NCI-H2081 (cell line): ENCODE measurements around the gene DPEP2NB.
A peak's percentile ranks its signal among the peaks of the same experiment; 100 is the strongest.
"Not testable (repeated sequence)": the region's sequence is repeated elsewhere in the genome, so short reads cannot be mapped to it uniquely, and the experiment has no call there.

Experiments
- DNase-seq, 2 experiments: peaks; one replicate each; lab custom pipeline; 2025; lab: John Stamatoyannopoulos, UW

Gene DPEP2NB

DNA sequence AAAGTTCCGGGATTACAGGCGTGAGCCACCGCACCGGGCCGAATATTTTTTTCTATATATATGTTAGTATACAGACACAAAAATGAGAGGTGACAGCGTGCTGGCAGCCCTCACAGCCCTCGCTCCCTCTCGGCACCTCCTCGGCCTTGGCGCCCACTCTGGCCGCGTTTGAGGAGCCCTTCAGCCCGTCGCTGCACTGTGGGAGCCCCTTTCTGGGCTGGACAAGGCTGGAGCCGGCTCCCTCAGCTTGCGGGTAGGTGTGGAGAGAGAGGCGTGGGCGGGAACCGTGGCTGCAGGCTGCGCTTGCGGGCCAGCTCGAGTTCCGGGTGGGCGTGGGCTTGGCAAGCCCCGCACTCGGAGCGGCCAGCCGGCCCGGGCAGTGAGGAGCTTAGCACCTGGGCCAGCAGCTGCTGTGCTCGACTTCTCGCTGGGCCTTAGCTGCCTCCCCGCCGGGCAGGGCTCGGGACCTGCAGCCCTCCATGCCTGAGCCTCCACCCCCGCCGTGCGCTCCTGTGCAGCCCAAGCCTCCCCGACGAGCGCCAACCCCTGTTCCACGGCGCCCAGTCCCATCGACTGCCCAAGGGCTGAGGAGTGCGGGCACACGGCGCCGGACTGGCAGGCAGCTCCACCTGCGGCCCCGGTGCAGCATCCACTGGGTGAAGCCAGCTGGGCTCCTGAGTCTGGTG, 33.6 kb downstream of the DPEP2NB start:
- DNase-seq: no peak

DNA sequence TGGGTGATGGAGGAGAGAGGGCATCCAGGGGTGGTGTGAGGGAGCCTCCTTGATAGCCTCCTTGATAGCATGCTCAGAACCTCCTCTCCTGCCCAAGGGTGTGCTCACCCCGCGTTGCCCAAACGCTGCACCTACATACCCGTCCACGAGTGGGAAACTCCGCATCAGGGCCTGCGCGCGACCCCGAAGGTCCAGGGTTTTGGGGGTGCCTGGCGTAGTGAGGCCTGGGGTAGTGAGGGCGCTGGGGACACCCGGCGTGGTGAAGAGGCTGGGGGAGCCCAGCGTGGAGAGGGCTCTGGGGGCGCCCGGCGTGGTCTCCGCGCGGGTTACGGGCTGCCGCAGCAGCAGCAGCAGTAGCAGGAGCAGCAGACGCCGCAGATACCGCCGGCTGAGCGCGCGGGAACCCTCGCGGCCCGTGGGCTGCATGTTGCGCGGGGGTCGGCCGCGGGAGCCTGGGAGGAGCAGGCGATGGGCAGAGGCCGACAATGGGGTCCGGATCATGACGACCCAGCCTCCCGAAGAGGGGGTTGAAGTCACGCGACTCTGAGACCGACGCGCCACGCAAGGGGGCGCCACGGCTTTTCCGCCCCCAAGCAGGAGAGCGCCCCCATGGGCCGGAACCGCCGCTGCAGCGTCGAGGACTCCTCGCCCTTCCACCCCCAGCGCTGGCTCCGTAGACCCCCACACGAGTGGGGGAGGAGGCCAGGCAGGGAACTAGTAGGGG, 35.6 kb downstream of the DPEP2NB start, which contains the start of gene DPEP3:
Gene DPEP3, minus strand, starts transcription at position 545 of the 724 bp plus-strand sequence. Its CDS starts 119 bp downstream, at position 426.
- DNase-seq: no peak

DNA sequence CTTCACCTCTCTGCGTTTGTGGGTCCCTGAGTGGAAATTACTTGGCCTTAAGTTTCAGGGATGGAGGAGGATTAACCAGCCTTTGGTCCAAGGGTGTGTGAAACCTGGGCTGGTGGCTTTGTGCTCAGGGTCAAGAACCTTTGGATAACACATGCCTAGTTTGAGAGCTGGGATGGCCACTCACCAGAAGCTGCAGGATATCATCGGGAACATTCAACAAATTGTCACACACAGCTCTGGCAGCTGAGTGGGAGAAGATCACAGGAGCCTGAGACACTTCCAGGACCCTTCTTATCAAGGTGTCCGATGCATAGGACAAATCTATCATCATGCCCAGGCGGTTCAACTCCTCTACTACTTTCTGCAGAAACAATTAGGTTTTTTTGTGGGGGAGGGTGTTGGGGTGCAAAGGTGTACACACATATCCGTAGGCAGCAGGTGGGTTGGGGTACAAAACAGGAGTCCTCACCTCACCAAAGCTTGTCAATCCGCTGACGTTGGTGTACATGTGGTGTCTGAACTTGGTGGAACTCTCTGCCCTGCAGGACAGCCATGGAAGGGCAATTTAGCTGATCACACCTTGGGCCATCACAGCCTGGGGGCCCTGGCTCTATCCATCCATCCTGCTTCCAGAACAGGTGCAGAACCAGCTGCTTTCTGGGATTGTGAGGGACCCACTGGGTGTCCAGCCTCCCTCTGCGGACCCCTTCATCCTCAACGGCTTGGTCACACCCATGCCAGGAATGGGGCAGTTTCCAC, 38.1 kb downstream of the DPEP2NB start:
- DNase-seq: no peak

DNA sequence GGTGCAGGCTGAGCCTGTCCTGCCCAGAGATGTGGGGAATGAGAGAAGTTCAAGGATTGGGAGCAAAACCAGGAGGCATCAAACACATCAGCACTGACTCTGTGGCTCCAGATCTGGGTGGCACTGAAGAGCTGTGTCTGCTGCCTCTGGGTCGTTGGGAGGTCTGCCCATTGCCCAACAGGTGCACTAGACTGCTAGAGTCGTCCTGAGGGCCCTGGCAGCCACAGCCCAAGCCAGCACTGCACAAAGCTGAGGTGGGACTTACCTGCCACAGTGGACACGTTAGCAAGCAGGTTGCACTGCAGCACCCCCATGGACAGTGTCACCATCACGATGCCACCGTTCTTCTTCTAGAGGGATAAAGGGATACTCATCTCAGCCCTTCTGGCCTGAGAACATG, 38.7 kb downstream of the DPEP2NB start:
- DNase-seq: no peak

DNA sequence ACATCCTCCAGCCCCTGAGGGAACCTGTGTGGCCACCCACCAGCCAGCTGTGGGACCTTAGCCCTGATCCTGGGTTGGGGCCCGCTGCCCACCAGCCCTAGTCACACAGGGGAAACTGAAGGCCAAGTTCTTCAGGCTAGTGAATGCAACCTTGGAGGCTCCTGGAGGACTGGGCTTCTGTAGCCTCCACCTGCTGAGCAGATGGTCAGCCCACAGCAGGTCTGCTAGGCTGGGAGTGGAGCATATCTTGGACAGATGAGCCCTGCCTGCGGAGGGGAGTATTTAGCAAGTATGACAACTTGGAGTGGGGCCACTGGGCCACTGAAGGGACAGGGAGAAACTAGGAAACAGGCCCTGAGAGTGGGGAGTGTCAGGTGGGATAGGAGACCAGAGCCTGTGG, 39.5 kb downstream of the DPEP2NB start:
- no peak for DNase-seq

DNA sequence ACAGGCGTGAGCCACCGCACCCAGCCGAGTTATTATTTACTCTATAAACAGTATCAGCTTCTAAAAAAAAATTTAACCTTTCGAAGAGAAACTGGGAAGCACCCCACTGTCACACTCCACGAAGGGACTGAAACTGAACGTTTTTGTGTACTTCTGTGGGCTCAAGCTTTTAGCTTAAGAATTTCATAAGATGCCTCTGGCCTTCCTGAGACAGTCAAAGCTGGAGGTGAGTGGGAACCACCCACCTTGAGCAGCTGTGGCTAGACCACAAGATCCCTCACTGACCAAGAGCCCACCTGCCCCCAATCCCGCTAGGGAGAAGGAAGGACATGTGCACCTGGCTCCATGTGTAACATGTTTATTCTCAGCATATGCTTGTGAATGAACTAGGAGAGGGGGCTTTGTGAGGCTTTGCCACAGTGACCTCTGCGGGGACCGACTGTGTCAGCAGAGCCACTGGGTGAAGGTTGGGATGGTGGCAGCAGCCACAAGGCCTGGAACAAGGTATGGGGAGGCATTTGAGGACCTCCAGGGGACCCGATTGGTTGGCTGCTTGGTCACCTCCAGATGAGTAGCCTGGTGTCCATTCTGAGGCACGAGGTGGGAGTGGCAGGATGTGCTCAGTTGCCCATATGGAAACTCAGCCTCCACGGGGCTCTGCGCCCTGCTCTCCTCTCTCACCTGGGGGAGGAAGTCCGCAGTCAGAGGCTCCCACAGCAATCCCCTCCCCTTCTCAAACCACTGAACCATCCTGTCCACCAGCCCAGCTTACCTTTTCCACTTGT, 40.2 kb downstream of the DPEP2NB start:
- no peak for DNase-seq

DNA sequence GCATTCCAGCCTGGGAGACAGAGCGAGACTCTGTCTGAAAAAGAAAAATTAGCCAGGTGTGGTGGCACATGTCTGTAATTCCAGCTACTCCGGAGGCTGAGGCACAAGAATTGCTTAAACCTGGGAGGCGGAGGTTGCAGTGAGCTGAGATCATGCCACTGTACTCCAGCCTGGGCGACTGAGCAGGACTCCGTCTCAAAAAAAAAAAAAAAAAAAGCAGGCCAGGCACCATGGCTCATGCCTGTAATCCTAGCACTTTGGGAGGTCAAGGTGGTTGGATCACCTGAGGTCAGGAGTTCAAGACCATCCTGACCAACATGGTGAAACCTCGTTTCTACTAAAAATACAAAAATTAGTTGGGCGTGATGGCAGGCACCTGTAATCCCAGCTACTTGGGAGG, 43.4 kb downstream of the DPEP2NB start:
- not testable (repeated sequence) for DNase-seq

DNA sequence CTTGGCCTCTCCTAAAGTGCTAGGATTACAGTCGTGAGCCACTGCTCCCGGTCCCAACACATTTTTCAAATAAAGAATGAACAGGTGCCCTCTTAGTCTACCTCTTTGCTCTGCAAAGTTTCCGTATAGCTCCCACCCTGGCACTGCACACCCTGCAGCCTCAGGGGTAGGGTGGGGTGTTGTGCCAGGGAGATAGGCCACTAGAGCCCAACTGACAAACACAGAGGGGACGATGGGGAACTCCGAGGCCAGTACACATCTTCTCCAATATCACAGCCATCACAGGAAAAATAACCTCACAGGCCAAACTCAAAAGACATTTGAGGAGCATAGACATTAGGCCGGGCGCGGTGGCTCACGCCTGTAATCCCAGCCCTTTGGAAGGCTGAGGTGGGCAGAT, 44.6 kb downstream of the DPEP2NB start:
- DNase-seq: no peak

DNA sequence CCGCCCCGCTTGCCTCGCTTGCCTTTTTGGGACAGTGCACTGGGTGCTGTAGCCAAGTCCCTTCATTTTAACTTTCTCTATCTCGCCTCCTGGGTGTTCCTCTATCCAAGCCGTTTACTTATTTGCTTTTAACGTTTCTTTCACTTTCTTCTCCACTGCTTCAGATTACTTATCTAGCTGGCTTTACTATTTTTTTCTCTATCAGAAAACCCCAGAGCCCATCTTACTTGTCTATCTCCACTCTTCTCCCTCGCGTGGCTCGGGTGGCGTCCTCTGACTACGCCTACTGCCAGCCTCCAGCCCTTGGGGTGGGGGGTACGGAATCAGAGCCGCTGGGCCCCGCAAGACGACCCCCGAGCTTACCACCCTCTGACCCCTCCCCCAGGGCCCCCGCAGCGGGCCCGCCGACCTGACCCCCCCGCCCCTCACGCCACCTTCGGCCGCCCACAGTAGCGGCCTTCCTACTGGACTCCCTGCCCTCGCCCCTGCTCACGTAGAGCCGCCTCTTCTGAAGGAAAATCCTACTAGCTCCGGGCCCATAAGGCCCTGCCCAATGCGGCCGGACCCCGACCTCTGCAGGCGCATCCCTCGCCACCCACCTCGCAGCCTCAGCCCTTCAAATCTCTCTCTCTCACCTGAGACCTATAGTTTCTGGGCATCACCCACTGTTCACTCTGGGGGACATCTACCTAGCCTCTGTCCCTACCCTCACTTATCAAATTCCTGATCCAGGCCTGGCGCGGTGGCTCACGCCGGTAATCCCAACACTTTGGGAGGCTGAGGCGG, 46.3 kb downstream of the DPEP2NB start:
- DNase-seq: no peak

DNA sequence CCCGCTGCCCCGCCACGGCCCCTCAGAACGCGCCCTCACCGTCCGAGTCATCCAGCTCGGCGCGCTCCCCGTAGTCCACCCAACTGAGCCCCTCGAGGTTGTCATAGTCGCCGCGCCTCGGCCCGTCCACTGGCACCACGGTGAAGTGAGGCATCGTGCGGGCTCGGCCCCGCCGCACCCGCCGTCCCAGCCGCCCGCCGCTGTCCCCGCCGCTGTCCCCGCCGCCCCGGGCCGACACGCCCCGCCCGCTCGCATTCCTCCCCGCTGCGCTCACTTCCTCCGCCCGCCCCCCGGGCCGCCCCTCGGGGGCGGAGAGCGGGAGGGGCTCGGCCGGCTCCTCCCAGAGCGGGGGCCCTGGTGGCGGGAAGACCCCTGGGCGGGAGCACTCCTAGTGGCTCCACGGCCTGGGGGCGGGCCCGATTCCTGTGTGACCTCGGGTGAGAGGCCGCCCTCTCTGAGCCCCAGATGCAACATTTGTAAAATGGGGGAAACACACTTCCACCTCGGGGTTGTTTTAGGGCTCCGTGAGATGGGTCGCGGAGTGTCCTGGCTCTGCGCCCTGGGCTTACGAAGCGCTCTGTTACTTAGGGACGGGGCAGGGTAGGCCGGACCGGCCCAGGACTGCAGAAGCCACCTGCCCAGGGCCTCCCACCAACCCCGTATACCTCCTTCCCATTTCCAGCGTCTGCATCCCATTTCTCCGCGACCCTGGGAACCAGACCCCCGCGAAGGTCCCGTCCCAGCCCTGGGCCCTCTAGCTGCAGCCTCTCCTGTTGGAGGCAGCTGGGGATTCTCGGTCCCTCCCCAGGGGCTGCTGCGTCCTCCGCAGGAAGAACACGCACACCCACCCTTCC, 47.1 kb downstream of the DPEP2NB start, which contains the start of gene SLC12A4:
Gene SLC12A4, minus strand, starts transcription at position 238 of the 854 bp plus-strand sequence. Its CDS starts 84 bp downstream, at position 154.
- DNase-seq: no peak

DNA sequence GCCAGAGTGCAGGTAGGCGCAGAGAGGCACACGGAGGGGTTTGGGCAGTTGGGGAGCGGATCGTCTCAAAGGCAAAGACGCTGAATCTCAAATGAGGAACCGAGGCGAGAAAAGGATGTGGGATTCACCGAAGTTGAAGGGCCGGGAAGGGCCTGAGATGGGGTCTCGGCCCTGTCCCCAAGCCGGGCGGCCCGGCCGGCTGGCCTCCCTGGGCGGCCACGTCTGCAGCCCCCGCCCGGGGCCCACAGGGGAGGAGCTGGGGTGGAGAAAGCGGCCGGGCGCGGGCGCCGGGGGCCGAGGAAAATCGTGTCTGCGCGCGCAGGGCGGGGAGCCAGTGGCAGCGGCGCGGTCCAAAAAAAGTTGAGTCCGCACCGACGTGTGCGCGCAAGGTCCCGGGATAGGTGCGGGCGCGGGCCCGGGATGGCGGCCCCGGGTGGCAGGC, 47.7 kb downstream of the DPEP2NB start:
- no peak for DNase-seq

DNA sequence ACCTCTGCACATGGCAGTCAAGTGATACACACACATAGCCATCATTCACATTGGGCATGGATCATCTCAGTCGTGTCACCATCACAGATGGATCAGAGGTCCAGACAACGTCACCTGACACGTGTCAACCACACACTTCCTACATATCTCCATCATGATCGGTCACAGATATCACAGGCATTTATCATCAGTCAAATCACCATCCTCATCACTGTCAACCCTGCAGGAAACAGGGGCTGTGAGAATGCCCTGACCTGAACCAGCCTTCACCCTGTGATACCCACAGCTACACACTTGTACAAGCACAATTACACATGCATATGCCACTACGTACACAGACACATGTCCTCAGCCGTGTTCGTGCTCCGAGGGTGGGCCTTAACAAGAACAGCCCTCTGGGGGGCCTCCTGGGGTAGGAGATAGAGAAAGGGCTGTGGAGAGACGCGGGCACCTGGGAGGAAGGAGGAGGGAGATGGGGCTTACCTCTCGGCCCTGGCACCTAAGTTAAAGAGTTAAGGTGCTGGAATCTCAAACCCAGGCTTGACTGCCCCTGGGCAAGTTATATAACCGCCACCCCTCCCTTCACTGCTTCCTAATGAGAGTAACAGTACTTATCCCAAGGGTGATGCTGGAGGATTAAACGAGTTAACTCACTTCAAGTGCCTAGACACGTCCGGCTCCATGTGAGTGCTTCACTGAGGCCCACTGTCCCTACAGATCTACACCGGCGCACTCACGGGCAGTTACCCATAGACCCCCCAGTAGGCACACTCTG, 48.3 kb downstream of the DPEP2NB start:
- no peak for DNase-seq

DNA sequence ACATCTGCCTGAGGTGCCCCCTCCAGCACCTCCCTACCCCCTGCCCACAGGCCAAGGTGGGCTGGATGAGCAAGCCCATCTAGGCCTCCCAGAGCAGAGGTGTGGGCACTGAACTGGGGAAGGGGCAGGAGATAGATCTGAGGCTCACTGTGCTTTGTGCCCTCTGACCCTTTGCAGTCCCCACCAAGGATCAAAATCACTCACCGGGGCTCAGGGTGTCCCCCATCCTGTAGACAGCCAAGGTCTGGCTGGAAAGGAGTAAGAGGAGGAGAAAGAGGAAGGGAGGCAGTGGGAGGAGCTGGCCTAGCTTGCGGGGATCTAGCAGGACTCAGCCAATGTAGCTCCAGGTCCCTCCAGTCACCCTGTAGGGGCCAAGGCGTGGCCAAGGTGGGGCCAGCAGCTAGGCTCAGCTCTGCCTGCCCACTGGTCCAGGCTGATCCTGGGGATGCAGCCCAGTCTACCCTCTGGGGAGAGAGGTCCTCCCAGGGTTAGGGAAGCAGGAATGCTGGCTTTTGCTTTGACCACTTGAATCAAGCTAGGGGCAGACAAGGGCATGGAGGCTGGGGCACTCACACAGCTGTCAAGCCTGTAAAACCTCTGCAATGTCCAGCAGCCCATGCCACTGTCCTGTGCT, 49.0 kb downstream of the DPEP2NB start:
- DNase-seq: no peak

DNA sequence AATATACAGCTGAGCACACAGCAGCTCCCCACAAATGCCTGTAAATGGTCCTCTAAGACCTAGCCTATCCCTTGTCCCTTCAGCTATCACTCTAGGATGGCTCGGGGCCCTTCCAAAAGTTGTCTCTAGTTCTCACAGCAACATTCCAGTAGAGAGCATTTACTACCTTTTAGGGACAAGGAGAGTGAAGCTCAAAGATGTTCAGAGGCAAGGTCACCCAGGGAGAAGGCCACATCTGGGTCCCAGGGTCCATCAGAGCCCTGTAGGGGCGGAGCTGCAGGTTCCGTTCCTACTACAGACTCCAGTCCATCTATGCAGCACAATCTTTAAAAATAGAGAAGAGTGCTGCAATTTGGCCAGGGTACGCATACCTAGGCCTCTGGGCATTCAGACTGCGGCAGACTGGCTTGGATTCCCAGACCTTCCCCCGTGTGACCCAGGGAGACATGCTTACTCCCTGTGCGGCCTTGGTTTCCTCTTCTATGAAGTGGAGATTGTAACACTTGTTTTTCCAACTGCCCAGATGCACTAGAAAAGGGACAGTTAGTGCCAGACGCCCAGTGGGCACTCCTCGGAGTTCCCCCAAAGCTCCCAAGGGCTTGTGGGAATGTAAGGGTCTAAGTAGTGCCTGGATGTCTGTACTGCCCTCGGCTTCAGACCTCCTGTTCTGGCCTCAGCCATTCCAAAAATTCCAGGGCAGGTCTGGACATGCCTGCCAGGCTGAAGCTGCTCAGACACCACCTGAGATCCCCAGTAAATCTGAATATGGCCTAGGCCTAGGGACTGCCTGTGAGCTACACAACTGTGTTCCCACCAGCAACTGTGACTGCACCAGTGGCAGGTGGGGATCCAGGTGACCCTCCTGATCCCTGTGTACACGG, 49.8 kb downstream of the DPEP2NB start:
- no peak for DNase-seq

DNA sequence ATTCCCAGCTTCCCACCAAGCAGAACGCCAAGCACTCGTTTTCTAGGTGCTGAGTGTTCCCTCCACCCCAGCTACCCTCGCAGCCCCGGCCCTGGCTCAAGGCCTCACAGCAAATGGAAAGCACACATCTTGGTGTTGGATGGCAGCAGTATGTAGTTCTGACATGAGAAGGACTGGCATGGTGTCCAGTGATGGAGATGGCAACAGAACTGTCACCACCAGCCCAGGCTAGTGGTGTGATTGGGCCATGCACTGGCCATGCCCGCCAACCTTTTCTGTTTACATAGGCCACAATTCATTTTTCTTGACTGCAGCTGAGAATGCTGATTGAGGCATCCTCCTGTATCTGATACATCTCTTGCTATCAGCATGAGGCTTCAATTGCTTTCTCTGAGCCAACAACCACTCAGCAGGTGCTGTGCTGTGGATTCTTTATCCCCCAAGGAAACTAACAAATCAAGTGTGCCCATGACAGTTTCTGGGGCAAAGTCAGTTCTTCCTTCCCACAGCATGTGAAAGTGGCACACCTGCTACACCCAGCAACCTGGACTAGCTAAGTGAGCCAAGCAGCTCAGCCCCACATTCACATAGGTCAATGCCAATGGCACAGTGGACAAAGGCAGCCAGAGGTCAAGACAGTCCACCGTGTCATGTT, 51.1 kb downstream of the DPEP2NB start:
- peak in 1 of 2 experiments; percentile 5 for DNase-seq

DNA sequence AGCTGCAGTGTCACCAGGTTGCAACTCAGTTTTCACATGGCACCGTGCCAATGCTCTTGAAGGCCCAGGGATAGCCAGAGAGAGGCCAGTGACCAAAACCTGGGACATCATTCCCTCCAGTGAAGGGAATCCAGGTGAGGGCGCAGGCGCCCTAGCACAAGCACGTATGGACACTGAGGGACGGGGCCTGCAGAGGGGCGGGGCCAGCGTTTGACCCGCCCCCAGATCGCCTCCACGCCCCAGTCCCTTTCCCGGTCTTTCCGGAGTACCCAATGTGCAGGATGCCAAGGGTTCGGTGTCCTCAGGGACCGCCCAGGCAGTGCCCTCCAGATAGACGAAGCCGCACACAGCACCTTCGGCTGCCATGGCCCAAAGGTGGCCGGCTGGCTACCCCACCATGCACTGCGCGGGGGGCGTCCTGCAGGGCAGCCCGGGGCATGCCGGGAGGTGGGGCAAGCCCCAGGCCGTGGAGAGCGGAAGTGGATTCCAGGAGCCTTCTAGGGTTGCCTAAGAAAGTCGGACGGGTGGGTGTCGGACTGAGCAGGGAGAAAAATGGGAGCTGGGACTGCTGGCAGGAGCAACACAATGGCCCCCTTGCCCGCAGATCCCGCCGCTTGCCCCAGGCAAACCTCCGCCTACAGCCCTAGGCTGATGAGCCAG, 51.9 kb downstream of the DPEP2NB start:
- no peak for DNase-seq
